AG20443 (cell line): ENCODE data around the gene EPB41L1.

Source experiments
- DNase-seq: peaks from one replicate; pipeline ENCODE4 v3.0.0; 2012; ENCODE audit warnings: low spot score, mixed read lengths

The EPB41L1 gene

GRCh38 chr20:36261389-36262105 is 107.0 kb downstream of the EPB41L1 start:
- DNase-seq: no peak

GRCh38 chr20:36262440-36262839 is 107.9 kb downstream of the EPB41L1 start:
- DNase-seq: no peak

DNA sequence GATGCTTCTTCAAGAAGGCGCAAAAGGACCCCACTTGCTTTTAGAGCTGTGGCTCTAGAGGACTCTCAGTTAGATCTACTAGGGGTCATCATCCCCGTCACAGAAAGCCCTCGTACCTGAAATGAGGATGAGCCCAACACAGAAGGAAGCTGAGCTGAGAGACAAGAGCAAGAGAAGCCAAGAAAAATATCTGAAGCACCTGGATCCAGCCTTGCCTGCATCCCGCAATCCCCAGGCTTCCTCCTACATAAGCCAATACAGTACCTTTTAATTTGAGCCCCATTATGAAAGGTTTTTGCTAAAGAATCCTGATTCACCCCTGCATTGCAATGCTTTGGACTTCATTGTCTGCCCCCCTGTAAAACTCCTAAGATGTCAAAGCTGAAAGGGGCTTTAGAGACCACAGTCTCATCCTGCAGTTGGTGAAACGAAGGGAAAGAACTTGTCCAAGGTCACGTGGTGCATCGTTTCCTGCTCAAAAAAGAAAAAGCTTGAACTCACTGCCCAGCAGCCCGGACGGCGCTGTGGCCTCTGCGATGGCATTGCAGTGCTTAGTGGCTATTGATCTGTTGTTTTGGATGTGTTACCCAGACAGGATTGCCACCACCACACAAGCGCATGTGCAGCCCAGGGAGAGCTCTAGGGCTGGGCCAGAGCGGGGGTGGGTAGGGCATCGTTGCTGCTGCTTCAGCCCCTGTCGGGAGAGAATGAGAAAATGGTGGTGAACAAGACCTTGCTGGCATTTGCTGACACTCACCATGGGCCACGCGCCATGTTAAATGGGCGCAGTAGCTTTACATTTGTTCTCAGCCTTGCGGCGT is 110.1 kb downstream of the EPB41L1 start:
- DNase-seq: no peak

DNA sequence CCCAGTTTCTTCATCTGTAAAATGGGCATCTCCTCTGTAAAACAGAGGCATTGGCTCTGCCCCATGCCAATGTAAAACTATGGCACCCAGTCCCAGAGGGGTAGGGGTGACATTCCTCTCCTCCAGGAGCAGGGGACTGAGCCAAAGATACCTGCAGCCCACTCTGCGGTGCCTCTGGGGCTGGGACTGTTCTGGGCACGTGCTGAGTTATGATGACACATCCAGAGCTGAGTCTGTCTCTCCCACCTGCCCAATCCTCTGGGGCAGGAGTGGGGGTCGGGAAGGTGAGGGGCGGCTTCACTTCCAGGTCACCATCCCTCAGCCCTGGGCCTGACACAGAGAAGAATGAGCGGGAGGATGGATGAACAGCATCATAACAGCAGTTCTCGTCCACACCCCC is 111.6 kb downstream of the EPB41L1 start:
- no peak for DNase-seq

DNA sequence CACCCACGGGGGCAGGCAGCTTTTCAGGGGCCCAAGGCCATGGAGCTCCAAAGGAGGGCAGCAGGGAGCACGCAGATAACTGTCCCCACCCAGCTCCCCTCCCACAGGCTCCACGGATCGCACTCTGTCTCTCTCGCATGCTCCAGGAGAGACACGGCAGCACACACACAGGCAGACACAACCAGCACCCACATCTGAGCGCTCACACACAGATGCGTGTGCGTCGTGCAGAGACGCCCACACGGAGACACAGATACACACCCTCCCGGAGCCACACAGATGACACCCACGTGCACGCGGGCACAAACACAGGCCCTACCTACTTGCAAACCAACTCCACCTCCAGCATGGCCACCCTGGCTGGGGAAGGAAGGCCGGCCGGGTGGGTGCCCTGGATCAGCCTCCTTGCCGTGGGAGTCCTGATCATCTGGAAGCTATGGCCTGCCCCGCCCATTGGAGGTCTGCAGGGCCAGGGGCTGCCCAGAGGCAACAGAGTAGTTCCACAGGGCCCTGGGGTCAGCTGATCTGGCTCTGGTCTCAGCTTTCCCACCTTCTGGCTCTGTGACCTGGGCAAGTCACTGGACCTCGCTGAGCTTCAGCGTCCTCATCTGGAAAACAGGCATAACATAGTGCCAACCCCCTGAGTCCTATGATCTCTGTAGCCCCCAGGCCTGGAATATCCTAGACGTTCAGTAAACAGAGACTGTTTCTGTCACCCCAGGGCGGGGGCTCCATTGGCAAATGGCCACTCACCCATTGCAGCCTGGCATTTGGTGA is 113.3 kb downstream of the EPB41L1 start:
- no peak for DNase-seq

DNA sequence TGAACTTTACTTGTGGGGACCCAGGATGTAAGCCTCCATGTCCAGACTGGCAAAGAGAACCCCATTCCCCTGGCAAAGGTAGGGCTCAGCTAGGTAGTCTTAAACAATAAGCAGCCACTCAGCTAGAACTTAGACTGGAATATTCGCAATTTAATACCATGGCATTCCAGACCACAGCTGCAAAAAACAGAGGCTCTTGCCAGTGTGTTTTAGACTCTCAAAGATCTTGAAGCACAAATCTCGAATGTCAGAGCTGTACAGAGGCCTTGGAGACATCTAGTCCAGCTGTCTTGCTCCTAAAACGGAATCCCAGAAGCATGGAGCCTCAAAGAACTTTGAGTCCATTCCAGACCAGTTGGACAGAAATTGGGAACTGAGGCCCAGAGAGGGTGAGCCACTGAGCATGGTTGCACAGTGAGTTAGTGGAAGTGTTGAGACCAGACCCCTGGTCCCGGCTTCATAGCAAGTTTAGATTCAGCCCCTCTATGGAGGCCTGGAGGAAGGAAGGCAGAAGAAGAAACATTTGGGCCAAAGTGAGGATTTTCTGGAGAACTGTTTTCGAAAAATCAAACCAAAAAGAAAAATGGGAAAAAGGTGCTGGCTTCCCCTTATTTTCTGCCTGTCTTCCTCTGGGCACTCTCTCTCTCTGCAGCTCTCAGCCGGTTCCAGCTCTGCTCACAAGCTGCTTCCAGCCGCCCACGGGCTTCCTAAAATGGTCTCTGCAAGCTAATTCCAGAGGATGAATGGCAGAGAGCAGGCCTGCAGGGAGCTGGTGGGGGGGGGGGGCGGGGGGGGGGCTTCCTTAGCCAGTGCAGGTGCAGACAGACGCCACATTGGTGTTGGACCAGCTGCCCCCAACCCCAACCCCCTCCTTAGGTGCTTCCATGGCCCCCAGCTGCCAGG is 114.2 kb downstream of the EPB41L1 start:
- no peak for DNase-seq

- DNase-seq: no peak
Observed at GRCh38 chr20:36269507-36269906, 115.0 kb downstream of the EPB41L1 start.

DNA sequence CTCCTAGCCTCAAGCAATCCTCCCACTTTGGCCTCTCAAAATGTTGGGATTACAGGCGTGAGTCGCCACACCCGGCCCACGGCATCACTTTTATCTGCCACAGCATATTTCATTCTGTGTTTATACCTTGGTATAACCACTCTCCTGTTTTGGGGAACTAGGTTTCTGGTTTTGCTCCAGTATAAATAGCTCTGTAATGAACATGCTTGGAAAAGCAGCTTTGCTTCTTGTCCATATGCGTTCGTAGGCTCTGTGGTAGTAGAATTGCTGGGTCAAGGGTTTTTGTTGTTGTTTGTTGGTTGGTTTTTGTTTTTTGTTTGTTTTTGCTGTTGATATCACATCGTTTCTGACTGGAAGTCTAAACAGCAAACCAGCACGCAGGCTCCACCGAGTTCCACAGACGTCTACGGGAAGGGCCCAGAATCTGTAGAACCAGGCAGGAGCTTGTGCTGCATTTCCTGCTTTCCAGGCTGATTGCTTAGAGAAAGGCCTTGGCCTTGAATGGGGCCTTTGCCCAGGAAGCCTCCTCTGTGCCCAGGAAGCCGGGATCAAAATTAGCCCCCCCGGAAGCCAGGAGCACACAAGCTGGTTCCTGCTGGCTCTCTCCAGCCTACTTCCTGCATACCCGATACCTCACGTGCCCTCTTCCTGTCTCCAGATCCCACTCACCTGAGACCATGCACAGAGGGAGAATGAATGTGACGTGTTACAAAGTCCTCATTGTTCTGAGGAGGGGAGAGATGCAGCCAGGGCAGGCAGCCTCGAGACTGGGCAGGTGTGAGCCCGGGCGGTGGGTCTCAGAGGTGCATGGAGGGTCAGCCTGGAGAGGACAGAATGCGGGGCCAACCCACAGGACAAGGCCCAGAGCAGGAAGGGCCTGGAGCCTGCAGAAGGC is 116.5 kb downstream of the EPB41L1 start:
- no peak for DNase-seq

DNA sequence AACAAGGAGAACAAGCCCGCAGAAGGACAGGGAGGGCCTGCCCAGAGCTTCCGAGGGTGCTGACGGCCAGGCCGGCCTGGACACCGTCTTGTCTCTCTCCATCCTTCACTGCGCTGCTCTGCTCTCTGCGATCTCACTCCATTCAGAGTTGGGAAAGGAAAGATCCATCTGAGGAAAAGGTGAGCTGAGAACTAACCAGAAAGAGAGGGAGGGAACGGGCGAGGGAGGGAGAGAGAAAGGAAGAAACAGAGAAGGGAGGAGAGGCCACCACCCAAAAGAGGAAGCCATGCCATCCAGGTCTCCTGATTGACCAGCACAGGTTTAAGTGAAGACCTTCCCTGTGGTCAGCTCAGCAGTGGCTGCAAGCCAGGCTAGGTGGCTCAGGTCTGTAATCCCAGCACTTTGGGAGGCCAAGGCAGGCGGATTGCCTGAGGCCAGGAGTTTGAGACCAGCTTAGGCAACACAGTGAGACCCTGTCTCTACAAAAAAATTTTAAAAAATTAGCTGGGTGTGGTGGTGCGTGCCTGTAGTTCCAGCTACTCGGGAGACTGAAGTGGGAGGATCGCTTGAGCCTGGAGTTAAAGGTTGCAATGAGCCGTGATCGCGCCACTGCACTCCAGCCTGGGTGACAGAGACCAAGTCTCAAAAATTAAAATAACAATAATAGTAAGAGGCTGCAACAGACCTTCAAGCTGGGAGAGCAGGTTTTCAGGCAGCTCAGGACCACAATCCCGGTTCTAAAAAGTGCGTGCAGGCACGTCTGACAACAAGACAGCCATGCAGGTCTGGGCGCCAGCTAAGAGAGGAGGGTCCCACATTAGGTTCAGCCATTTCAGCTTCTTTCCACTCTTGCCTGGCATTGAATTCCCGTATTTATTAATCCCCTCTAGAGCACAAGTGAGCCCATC is 117.4 kb downstream of the EPB41L1 start:
- DNase-seq: no peak

- DNase-seq: no peak
Observed at GRCh38 chr20:36272547-36273220, 118.1 kb downstream of the EPB41L1 start.

DNA sequence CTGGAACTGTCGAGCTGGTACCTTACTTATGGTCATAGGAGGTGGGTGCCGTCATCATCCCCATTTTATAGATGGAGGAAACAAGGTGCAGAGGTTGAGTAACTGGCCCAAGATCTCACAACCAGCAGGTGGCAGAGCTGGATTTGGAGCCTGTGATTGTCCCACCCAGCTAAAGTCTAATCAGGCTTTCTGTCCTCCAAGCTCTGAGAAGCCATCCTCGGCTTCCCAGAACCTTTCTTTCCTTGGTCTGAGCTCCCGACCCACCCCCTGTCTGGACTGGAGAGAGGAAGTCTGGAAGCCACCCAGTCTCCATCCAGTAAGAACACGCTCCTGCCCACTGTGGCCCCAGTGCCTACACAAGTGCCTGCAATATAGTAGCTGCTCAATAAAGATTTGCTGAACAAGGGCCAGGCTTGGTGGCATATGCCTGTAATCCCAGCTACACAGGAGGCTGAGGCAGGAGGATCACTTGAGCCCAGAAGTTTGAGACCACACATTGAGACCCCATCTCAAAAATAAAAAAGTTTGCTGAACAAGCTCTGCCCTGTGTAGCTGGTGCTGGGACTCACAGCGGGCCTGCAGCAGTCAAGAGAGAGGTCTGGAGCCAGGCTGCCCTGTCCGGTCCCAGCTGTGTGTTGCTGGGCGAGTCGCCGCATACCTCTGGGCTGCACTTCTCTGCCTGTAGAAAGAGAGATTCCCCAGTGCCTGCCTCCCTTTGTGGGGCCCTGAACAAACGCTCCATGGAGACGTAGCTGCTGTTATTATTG is 119.1 kb downstream of the EPB41L1 start:
- peak; percentile 58 for DNase-seq

DNA sequence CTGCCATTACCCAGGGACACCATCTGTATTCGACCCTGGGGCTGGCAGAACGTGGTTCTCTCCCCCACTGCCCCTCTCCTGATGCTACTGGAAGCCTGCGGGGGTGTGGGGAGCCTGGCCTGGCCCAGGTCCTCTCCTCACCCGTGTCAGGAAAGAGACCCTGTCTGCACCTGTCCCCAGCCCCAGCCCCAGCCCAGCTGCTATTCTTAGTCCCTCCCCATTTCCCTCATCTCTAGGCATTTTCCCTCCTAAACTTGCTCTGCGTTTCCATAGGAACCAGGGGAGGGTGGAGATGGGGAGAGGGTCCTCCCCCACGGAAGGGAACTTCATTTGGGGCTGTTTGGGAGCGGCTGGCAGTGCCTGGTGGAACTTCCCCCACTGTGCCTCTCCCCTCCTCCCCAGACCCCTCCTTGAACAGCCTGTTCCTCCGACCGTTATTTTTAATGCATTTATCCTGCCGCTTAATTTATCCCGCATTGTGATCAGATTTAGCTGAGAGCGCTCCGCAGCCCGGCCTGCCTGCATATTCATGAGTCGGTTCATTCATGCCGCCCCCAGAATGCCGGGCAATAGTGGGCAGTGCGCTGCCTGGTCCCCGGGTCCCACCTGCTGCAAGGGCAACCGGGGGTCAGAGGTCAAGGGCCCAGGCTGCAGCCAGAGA is 119.8 kb downstream of the EPB41L1 start:
- DNase-seq: no peak

DNA sequence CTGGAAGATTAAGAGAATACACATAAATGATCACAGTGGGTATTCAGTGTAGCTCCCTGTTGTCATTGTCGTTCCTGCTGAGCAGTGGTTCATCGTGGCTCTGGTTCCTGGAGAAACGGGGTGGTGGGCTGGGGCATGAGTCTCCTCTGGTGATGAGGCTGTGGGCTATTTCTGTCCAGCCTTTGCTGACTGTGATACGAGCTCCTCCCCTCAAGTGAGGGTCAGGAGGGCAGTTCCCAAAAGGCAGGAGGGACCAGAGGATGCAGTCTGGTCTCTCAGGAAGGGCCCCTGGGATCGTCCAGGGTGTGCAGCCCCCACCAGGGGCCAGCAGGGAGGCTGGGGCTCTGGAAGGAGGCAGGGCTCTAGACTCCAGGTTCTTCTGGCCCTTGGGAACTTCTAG is 120.5 kb downstream of the EPB41L1 start:
- peak; percentile 3 for DNase-seq

GRCh38 chr20:36275441-36276189 is 121.1 kb downstream of the EPB41L1 start:
- no peak for DNase-seq

GRCh38 chr20:36277546-36277945 is 123.0 kb downstream of the EPB41L1 start:
- DNase-seq: peak; percentile 7

- DNase-seq: no peak
Observed at GRCh38 chr20:36279362-36279761, 124.8 kb downstream of the EPB41L1 start.

DNA sequence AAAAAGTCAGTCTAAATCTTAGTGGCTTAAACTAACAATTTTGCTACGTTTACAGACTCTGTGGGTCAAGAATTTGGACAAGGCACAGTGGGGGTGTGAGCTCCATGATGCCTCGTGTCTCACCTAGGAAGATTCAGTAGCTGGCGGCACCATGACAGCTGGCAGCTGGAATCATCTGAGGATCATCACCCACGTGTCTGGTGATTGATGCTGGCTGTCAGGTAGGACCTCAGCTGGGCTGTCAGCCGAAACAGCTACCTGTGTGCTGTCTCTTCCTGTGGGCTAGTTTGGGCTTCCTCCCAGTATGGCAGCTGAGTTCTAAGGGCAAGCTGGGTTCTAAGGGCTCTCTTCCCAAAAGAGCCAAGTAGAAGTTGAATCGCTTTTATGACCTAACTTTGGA is 125.2 kb downstream of the EPB41L1 start:
- no peak for DNase-seq
